Epithelial cell of proximal tubule (primary cell): ENCODE data around the gene SLC26A4. TPM values are rescaled to one million over a fixed set of nuclear protein-coding genes. Genes with fewer than 3 reads are reported as not detected.

ENCODE experiments used
- DNase-seq: peaks from one replicate; pipeline ENCODE4 v3.0.0-alpha.2; 2011; ENCODE audit warnings: low read depth
- H3K4me3 ChIP-seq: 2 replicates; pipeline ENCODE4 v1.5.1; 2011; ENCODE audit warnings: low read depth, mild to moderate bottlenecking, low read length
- total RNA-seq: library from RNA; depleted of rRNA; stranded (reverse); fragments of >200 nt; gene quantifications from 2 replicates; pipeline ENCODE4 v1.2.3, GENCODE V29; 2015
- TF ChIP-seq, protein P1 (sequence below): conservative IDR thresholded peaks from 2 replicates; pipeline ENCODE4 v1.5.1; 2012; ENCODE audit warnings: low read depth, mild to moderate bottlenecking, low read length

SLC26A4 gene
- total RNA-seq, 1 donor from 2014 or later: 0.35 TPM

DNA sequence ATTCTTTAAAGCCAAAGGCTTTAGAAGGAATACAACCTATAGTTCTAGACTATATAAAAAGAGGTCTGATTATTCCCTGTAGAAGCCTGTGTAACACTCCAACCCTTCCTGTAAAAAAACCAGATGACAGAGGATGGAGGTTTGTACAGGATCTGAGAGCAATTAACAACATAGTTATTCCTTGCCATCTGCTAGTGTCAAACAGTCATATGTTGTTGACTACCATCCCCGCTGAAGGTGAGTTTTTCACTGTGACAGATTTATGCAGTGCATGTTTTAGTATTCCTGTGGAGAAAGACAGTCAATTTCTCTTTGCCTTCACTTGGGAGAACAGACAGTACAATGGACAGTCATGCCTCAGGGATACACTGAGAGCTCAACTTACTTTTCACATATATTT, 19.0 kb upstream of the SLC26A4 start:
- DNase-seq: no peak
- TF ChIP-seq, protein P1, sequence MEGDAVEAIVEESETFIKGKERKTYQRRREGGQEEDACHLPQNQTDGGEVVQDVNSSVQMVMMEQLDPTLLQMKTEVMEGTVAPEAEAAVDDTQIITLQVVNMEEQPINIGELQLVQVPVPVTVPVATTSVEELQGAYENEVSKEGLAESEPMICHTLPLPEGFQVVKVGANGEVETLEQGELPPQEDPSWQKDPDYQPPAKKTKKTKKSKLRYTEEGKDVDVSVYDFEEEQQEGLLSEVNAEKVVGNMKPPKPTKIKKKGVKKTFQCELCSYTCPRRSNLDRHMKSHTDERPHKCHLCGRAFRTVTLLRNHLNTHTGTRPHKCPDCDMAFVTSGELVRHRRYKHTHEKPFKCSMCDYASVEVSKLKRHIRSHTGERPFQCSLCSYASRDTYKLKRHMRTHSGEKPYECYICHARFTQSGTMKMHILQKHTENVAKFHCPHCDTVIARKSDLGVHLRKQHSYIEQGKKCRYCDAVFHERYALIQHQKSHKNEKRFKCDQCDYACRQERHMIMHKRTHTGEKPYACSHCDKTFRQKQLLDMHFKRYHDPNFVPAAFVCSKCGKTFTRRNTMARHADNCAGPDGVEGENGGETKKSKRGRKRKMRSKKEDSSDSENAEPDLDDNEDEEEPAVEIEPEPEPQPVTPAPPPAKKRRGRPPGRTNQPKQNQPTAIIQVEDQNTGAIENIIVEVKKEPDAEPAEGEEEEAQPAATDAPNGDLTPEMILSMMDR: no peak
- H3K4me3 ChIP-seq: no peak overlapping the region

DNA sequence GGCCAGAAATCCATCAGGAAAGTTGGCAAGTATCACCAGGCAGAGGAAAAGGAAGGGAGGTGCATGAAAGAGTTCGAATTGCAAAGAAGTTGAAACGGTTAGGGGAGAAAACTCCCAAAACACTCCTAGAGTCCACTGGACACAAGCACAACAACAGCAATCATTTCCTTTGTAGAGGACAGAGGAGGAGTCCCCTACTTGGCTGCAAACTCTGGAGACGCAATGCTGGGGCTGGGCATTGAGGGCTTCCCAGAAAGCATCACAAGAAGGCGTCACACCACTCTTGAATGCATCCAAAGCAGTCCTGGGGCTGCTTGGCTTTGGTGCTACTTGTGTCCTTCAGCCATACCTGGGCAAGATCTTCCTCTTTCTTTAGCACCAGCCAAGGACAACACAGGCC, 18.1 kb upstream of the SLC26A4 start:
- no peak for DNase-seq
- H3K4me3 ChIP-seq: no peak overlapping the region
- TF ChIP-seq, protein P1: no peak

DNA sequence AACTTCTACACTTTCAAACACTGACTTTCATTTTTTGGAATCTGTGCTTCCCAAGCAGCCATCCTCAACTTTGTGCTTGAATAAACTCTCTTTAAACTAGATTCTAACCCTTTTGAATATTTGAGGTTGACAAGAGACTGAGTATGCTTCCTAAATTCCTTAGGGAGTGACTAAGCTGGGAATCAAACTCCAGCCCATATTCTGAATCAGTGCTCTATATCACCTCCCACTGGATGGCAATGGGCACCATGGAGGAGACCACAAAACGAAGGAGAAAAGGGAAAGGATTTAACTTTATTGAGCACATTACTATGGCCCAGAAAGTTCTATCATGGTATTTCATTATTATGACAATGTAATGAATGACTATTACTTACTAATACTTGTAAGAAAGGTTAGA, 17.2 kb upstream of the SLC26A4 start:
- DNase-seq: no peak
- TF ChIP-seq, protein P1: peak; percentile 51
- no peak overlapping the region for H3K4me3 ChIP-seq

DNA sequence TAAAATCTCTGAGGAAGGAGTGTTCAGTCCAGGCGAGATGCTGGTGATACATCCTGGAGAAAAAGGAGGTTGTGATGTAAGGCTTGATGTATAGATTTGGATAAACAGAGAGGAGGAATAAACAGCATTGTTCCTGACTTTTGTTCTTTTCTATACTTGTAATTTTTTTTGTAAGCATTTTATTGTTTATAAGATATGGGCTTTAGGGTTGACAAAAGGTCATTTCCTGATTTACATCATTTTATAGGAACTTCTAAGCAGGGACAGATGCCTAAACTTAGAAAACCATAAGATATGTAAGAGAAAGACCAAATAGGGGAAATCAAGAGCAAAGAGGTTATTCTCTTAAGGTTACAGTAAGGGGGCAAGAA, 16.7 kb upstream of the SLC26A4 start:
- TF ChIP-seq, protein P1: no peak
- no peak overlapping the region for H3K4me3 ChIP-seq
- no peak for DNase-seq

DNA sequence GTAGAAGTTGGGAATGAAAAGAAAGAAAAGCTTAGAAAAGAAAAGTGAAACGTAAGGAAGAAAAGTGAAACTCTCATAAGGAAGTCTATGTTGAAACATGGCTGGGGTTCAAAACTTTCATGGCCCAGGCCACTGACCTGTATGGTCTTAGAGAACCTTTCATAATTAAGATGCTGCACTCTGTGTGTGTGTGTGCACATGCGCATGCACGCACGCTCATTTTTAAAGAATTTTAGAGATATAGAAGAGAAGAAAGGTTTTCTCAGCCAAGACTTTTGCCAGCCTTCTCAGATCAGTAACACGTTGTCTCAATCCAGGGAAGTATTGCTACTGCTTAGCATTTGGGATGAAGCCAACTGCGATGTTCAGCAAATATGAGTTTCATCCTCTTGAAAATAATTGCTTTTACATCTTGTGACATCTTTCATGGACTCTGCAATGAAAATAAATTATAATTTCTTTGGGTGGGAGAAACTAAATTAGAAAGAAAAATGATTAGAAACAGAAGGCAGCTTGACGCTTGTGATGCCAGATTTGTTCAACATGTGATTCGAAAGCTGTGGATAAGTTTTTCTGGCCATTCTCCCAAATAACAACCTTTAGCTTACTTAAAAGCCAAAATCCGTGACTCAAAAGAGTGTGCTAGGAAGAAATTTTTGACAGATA, 16.2 kb upstream of the SLC26A4 start:
- H3K4me3 ChIP-seq: no peak overlapping the region
- TF ChIP-seq, protein P1: no peak
- no peak for DNase-seq

DNA sequence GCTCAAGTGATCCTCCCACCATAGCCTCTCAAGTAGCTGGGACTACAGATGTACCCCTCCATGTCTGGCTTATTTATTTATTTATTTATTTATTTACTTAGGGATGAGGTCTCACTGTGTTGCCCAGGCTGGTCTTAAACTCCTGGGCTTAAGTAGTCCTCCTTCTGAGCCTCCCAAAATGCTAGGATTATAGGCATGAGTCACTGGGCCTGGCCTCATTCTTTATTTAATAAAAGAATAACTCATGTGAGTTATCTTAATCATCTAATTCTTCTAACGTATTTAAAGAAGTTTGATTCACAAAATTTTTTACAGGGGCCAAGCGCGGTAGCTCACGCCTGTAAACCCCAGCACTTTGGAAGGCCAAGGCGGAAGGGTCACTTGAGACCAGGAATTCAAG, 8.0 kb upstream of the SLC26A4 start:
- TF ChIP-seq, protein P1: no peak
- H3K4me3 ChIP-seq: no peak overlapping the region
- no peak for DNase-seq

DNA sequence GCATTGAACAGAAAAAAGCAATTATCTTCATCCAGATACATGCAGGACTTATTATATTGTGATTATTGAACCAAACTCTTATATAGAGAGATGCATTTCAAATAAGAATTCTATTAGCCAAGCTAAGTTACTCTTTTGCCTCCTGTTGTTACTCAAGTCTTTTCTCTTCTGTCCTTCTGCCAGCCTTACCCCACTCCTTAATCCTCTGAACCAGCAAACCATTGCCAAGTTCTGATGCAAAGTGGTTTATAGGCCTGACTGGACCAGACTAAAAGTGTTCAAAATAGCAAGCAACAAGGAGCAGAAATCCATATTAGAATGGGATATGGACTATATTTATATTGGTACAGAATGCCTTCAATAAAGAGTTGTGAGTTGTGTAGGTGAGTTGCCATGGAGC, 2.2 kb upstream of the SLC26A4 start:
- no peak overlapping the region for H3K4me3 ChIP-seq
- no peak for DNase-seq
- TF ChIP-seq, protein P1: no peak
